ENCODE results near the gene SLC13A1. TPM values are rescaled to one million over a fixed set of nuclear protein-coding genes. Genes with fewer than 3 reads are reported as not detected.

The SLC13A1 gene
- total RNA-seq, 4 donors from 2014 or later = not detected

- WGBS, 2 donors = 57 to 73% methylated on average over 1 of the region's 1 CpG
- no peaks in the 10 kb centered on the region for H3K4me1 ChIP-seq
- no peaks in the 10 kb centered on the region for H3K9me3 ChIP-seq
- intact Hi-C loops (cut with DNase I) = no loop called here
- no peaks in the 10 kb centered on the region for H3K27me3 ChIP-seq
- no peaks in the 10 kb centered on the region for H3K36me3 ChIP-seq
- no peak for TF ChIP-seq POLR2A (IDR thresholded peaks at IDR 0.05)
- TF ChIP-seq CTCF (IDR thresholded peaks at IDR 0.05) = no peak
- H3K27ac ChIP-seq = no peak overlapping the region
- no peak for DNase-seq
- H3K4me3 ChIP-seq (replicated peaks in 1 of 3) = no peak overlapping the region
Measured at GRCh38 chr7:123220396-123220795, 20.6 kb upstream of the SLC13A1 start.

GRCh38 chr7:123218866-123219265 lies 19.1 kb upstream of the SLC13A1 start:
- no peaks in the 10 kb centered on the region for H3K36me3 ChIP-seq
- no peaks in the 10 kb centered on the region for H3K9me3 ChIP-seq
- DNase-seq = no peak
- H3K4me1 ChIP-seq = no peaks in the 10 kb centered on the region
- H3K27ac ChIP-seq = no peak overlapping the region
- TF ChIP-seq CTCF (IDR thresholded peaks at IDR 0.05) (no peak), POLR2A (IDR thresholded peaks at IDR 0.05) (no peak)
- H3K4me3 ChIP-seq (replicated peaks in 1 of 3) = no peak overlapping the region
- no peaks in the 10 kb centered on the region for H3K27me3 ChIP-seq
- intact Hi-C loops (cut with DNase I) = no loop called here
- 70 to 71% methylated on average over 2 of the region's 2 CpGs for WGBS, 2 donors

- no peaks in the 10 kb centered on the region for H3K36me3 ChIP-seq
- H3K4me3 ChIP-seq (replicated peaks in 1 of 3) = no peak overlapping the region
- no peaks in the 10 kb centered on the region for H3K4me1 ChIP-seq
- H3K9me3 ChIP-seq = no peaks in the 10 kb centered on the region
- 100% methylated on average over 1 of the region's 1 CpG for WGBS, 2 donors
- DNase-seq = no peak
- no peaks in the 10 kb centered on the region for H3K27me3 ChIP-seq
- intact Hi-C loops (cut with DNase I) = no loop called here
- TF ChIP-seq POLR2A (IDR thresholded peaks at IDR 0.05) (no peak), CTCF (IDR thresholded peaks at IDR 0.05) (no peak)
- no peak overlapping the region for H3K27ac ChIP-seq
Measured at GRCh38 chr7:123216825-123217224, 17.1 kb upstream of the SLC13A1 start.

- intact Hi-C loops (cut with DNase I) = no loop called here
- Histone ChIP-seq H3K4me1 (no peaks in the 10 kb centered on the region), H3K27me3 (no peaks in the 10 kb centered on the region), H3K27ac (no peak overlapping the region), H3K4me3 (replicated peaks in 1 of 3) (no peak overlapping the region), H3K9me3 (no peaks in the 10 kb centered on the region), H3K36me3 (no peaks in the 10 kb centered on the region)
- TF ChIP-seq POLR2A (IDR thresholded peaks at IDR 0.05) (no peak), CTCF (IDR thresholded peaks at IDR 0.05) (no peak)
- no peak for DNase-seq
- WGBS, 2 donors = 85 to 93% methylated on average over 4 of the region's 4 CpGs
Measured at GRCh38 chr7:123215350-123215749, 15.6 kb upstream of the SLC13A1 start.

GRCh38 chr7:123211545-123211944 lies 11.8 kb upstream of the SLC13A1 start:
- Histone ChIP-seq H3K4me3 (replicated peaks in 1 of 3) (no peak overlapping the region), H3K27ac (no peak overlapping the region), H3K27me3 (no peaks in the 10 kb centered on the region), H3K4me1 (no peaks in the 10 kb centered on the region), H3K36me3 (no peaks in the 10 kb centered on the region), H3K9me3 (no peaks in the 10 kb centered on the region)
- 90 to 92% methylated on average over 2 of the region's 2 CpGs for WGBS, 2 donors
- TF ChIP-seq CTCF (IDR thresholded peaks at IDR 0.05) (no peak), POLR2A (IDR thresholded peaks at IDR 0.05) (no peak)
- DNase-seq = no peak
- intact Hi-C loops (cut with DNase I) = no loop called here

Data from thyroid gland (tissue), 4 donors.